ENCODE data around the gene NCOA1.
"Not testable (repeated sequence)": the region's sequence is repeated elsewhere in the genome, so short reads cannot be mapped to it uniquely, and the experiment has no call there.

NCOA1 gene

DNA sequence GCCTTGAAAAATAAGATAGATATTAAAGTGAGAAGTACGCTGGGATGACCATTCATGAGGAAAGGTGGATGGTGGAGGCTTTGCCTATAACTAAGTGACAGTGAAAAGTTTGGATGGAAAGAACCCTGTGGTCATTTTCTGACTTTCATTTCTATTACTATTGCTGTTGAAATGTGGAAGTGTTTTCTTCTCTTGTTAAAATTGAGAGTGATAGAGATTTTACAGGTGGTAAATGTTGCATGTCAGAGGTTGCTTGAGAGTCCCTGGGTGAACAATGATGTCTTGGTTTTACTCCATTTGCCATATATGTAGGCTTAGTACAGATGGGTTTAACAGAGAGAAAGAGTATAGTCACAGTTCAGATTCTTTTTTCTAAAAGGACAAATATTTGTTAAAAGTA, 18.4 kb downstream of the NCOA1 start:
- no peak for DNase-seq

- DNase-seq = no peak
Observed at GRCh38 chr2:24509840-24510239, 18.8 kb downstream of the NCOA1 start.

GRCh38 chr2:24510771-24511170, 19.7 kb downstream of the NCOA1 start:
- DNase-seq = no peak

DNA sequence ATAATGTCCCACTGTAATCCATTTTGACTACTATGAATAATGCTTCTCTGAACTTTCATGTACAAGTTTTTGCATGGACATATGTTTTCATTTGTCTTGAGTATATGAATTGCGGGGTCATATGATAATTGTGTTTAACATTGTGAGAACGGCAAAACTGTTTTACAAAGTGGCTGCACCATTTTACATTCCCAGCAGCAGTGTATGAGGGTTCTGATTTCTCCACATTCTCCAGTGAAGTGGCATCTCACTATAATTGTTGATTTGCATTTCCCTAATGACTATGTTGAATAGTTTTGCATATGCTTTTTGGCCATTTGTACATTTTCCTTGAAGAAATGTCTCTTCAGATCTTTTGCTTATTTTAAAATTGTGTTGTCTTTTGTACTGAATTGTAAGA, 20.1 kb downstream of the NCOA1 start:
- no peak for DNase-seq

DNA sequence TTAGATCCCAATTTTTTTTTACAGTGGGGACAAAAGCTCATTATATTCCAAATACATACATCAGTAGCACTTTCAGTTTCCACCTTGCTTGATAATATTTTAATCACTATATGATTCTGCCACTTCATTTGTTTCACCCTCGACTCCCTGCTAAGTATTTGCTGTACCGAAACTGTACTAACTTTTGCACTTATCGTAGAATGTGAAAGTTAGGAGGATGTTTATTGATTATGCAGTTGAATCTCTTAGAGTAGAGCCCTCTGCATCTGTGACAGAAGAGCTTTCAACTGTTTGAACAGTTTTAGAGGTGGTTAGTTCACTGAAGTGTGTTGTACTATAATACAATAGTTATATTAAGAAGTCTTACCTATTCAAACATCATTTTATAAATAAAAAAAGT, 20.8 kb downstream of the NCOA1 start:
- DNase-seq = no peak

DNA sequence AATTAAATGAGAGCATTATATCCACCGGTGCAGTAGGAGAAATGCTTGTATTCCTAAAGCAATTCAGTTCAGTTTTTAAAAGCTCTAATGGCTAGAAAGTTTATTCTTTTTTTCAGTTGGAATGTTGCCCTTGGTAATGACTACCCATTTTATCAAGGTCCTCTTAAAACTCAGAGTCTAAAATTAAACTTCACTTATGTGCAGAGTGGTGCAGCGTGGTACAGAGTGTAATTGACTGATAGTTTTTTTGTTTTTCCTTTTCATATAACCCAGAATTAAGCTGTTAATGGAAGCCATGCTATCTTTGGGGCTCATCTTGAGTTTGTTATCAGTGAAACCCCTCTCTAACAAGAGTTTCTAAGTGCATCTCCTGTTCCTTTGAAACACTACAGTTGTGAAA, 21.4 kb downstream of the NCOA1 start:
- no peak for DNase-seq

GRCh38 chr2:24512831-24513230, 21.8 kb downstream of the NCOA1 start:
- no peak for DNase-seq

- DNase-seq = no peak
Observed at GRCh38 chr2:24513281-24514071, 22.4 kb downstream of the NCOA1 start.

GRCh38 chr2:24514820-24515219, 23.8 kb downstream of the NCOA1 start:
- no peak for DNase-seq

DNA sequence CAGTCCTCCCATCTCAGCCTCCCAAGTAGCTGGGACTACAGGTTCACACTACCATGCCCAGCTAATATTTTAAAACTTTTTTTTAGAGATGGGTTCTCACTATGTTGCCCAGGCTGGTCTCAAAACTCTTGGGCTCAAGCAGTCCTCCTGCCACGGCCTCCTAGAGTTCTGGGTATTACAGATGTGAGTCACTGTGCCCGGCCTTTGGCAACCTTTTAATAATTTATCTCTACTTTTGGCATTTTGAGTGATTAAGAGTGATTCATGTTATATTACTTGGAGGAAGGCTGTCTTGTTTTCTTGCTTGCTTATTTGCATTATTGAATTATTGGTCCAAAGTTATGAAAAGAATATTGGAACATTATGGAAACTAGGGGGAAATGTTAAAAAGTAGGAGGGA, 24.3 kb downstream of the NCOA1 start:
- DNase-seq = no peak

DNA sequence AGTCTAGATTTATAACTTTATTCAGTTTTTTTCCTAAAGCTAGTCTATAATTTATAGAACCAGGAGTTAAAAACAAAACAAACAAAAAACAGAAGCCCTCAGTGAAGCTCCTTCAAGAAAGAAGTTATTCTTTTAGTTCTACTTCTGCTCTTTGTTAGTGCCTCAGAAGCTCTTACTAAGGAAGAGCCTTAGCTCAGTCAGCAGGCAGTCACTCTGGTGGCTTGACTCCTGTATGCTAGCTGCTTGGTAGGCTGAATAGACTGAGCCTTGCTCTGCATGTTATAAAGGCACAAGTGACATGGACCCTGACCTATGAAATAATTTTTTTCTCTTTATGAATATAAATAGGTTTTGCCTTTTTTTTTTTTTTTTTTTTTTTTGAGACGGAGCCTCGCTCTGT, 24.8 kb downstream of the NCOA1 start:
- no peak for DNase-seq

DNA sequence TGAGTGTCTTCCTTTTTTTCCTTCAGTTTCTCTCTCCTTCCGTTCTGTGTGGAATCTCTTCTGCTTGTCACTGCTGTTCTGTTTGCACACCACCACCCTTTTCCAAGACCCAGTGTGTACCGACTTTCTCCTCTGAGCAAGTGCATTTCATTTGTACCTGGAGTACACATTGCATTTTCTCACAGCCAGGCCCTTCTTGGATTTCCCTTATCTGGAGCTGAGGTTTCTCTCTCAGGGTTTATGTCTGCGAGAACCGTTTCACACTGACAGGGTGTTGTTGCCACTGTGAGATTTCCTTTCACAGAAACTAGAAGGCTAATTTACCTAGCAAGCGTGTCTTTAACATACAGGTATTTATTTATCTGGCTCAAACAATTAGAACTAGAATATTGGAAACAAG, 26.2 kb downstream of the NCOA1 start:
- no peak for DNase-seq

DNA sequence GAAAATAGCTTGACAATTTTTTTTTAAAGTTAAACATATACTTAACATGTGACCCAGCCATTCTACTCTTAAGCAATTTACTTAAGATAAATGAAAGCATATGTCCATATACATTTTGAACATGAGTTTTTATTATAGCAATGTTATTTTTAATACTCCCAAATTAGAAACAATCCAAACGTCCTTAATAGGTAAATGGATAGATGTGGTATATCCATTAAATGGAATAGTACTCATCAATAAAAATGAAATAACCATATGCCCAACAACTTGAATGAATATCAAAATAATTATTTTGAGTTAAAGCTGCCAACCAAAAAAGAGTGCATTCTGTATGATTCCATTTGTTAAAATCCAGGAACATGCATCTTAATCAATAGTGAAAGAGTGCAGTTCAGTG, 29.1 kb downstream of the NCOA1 start:
- no peak for DNase-seq

DNA sequence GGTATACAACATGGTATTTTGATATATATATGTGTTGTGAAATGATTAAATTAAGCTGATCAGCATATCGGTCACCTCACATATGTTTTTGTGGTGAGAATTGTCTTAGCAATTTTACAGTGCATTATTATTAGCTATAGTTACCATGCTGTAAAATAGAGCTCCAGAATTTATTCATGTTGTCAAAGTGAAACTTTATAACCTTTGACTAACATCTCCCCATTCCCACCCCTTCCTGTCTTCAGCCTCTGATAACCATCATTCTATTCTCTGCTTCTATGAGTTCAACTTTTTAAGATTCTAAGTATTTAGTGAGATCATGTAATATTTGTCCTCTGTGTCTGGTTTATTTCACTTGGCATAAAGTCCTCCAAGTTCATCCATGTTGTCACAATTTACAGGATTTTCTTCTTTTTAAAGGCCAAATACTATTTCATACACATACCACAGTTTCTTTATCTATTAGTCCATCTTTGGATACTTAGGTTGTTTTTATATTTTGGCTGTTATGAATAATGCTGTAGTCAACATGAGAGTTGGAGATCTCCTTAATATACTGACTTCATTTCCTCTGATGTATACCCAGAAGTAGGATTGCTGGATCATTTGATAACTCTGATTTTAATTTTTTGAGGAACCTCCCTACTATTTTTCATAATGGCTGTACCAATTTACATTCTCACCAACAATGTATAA, 30.3 kb downstream of the NCOA1 start:
- no peak for DNase-seq

GRCh38 chr2:24521975-24522639, 31.1 kb downstream of the NCOA1 start:
- no peak for DNase-seq

- DNase-seq = no peak
Observed at GRCh38 chr2:24527536-24527935, 36.5 kb downstream of the NCOA1 start.

DNA sequence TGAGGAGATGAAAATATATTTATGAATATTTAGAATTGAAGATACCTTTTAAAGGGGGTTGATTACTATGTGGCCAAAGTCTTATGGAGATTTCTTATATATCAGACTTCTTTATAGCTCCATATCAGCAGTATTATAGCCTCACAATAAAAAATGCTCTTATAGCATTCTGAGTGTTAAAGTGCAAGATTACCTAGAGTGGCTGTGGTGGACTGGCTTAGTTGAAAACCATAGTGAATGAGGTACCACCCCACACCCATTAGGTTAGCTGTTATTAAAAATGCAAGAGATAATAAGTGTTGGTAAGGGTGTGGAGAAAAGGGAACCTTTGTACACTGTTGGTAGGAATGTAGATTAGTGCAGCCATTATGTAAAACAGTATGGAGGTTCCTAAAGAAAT, 39.7 kb downstream of the NCOA1 start:
- DNase-seq = no peak

DNA sequence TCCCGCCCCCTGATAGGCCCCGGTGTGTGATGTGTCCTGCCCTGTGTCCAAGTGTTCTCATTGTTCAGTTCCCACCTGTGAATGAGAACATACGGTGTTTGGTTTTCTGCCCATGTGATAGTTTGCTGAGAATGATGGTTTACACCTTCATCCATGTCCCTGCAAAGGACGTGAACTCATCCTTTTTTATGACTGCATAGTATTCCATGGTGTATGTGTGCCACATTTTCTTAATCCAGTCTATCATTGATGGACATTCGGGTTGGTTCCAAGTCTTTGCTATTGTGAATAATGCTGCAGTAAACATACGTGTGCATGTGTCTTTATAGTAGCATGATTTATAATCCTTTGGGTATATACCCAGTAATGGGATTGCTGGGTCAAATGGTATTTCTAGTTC, 40.6 kb downstream of the NCOA1 start:
- DNase-seq = not testable (repeated sequence)

DNA sequence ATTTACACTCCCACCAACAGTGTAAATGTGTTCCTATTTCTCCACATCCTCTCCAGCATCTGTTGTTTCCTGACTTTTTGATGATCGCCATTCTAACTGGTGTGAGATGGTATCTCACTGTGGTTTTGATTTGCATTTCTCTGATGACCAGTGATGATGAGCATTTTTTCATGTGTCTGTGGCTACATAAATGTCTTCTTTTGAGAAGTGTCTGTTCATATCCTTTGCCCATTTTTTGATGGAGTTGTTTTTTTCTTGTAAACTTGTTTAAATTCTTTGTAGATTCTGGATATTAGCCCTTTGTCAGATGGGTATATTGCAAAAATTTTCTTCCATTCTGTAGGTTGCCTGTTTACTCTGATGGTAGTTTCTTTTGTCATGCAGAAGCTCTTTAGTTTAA, 41.0 kb downstream of the NCOA1 start:
- DNase-seq = not testable (repeated sequence)

DNA sequence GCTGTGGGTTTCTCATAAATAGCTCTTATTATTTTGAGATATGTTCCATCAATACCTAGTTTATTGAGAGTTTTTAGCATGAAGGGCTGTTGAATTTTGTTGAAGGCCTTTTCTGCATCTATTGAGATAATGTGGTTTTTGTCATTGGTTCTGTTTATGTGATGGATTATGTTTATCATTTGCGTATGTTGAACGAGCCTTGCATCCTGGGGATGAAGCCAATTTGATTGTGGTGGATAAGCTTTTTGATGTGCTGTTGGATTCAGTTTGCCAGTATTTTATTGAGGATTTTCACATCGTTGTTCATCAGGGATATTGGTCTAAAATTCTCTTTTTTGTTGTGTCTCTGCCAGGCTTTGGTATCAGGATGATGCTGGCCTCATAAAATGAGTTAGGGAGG, 42.5 kb downstream of the NCOA1 start:
- DNase-seq = not testable (repeated sequence)

DNA sequence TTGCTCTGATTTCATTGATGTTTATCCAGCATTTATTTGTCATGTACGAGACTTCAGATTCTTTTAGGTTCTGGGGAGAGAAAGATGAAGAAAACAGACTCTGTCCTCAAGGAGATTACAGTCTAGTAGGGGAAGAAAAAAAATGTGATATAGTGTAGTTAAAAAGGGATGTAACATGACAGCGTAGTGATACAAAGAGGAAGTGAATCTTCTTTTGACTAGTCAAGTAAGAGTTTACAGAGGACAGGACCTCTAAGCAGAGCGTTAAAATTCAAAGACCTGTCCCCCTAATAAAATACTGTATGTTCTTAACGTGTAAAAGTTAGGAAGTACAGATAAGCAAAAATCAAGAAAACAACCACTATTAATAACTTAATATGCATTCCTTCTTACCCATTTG, 47.7 kb downstream of the NCOA1 start:
- no peak for DNase-seq

DNA sequence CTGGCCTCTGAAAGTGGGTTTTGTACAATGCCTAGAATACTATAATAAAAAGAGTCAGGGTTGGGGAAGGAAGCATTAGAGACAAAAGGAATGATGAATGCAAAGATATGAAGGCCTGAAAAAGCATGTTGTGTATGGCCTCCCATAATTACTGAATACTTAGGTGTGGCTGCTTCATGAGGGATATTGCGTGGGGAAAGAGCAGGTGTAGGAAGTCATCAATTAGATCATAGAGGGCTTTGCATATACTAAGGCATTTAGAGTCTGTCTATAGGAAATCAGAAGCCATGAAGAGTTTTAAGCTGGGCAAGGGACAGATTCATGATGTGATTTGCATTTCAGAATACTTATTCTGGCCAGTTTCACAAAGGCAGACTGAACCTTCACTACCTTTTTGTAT, 48.2 kb downstream of the NCOA1 start:
- DNase-seq = no peak

- no peak for DNase-seq
Observed at GRCh38 chr2:24540011-24540477, 49.0 kb downstream of the NCOA1 start.

GRCh38 chr2:24541621-24542020, 50.6 kb downstream of the NCOA1 start:
- no peak for DNase-seq

All from NK-92 treated with Interleukin-12 subunit alpha and Interleukin-12 subunit beta, amount 100 ng/mL, for 24 hours (cell line).